DOHH2 (cell line): Measurements from ENCODE around the gene TTC29.

ENCODE experiments used
- H3F3A ChIP-seq: fragments of 200-600 bp; sonication (generic), shearing (Covaris generic); 2 replicates; pipeline ENCODE4 v1.6.0; 2016; ENCODE audit warnings: antibody characterized with exemption, mild to moderate bottlenecking; ENCODE audit not compliant: control insufficient read depth, insufficient read depth
- H3K27ac ChIP-seq: fragments of 200-600 bp; sonication (generic); 2 replicates; pipeline ENCODE4 v1.5.1; 2014; ENCODE audit warnings: low read depth, mild to moderate bottlenecking, low read length, moderate library complexity
- H3K27me3 ChIP-seq: fragments of 200-600 bp; sonication (generic); 2 replicates; pipeline ENCODE4 v1.6.1; 2014; ENCODE audit warnings: mild to moderate bottlenecking, low read length, mixed read lengths; ENCODE audit not compliant: control insufficient read depth
- H3K36me3 ChIP-seq: fragments of 200-600 bp; sonication (generic); 2 replicates; pipeline ENCODE4 v1.6.1; 2014; ENCODE audit warnings: mild to moderate bottlenecking, low read length, moderate library complexity, mixed read lengths; ENCODE audit not compliant: control insufficient read depth
- H3K4me1 ChIP-seq: fragments of 200-600 bp; sonication (generic); 2 replicates; pipeline ENCODE4 v1.6.1; 2014; ENCODE audit warnings: mild to moderate bottlenecking, low read length, mixed read lengths; ENCODE audit not compliant: control insufficient read depth
- H3K4me2 ChIP-seq: fragments of 200-600 bp; sonication (generic); 2 replicates; pipeline ENCODE4 v1.6.0; 2014; ENCODE audit warnings: mild to moderate bottlenecking, low read length, moderate library complexity
- H3K4me3 ChIP-seq: fragments of 200-600 bp; sonication (generic); 2 replicates; pipeline ENCODE4 v1.5.1; 2014; ENCODE audit warnings: mild to moderate bottlenecking, low read length, mixed read lengths
- H3K79me2 ChIP-seq: fragments of 200-600 bp; sonication (generic); 2 replicates; pipeline ENCODE4 v1.6.1; 2014; ENCODE audit warnings: mild to moderate bottlenecking, low read length, mixed read lengths; ENCODE audit not compliant: control insufficient read depth
- H3K9me2 ChIP-seq: fragments of 200-600 bp; sonication (generic); replicated peaks from 2 replicates; pipeline ENCODE4 v1.6.1; 2014; ENCODE audit warnings: mild to moderate bottlenecking, low read length, mixed read lengths; ENCODE audit not compliant: control insufficient read depth
- H3K9me3 ChIP-seq: fragments of 200-600 bp; sonication (generic); 2 replicates; pipeline ENCODE4 v1.6.1; 2014; ENCODE audit warnings: antibody characterized with exemption, low read length, mixed read lengths; ENCODE audit not compliant: control insufficient read depth, insufficient read depth
- H4K20me1 ChIP-seq: fragments of 200-600 bp; sonication (generic); 2 replicates; pipeline ENCODE4 v1.6.0; 2014; ENCODE audit warnings: low read depth, mild to moderate bottlenecking, antibody characterized with exemption, low read length, moderate library complexity; ENCODE audit not compliant: control insufficient read depth, insufficient read depth
- EZH2phosphoT487 ChIP-seq: fragments of 200-600 bp; sonication (generic); IDR thresholded peaks from 2 replicates; pipeline ENCODE4 v1.6.1; 2017; ENCODE audit warnings: borderline replicate concordance, mild to moderate bottlenecking, antibody characterized with exemption, low read length, moderate library complexity, mixed read lengths
- TF ChIP-seq, protein P1 (sequence below): fragments of 200-600 bp; sonication (generic); IDR thresholded peaks from one replicate; pipeline ENCODE4 v1.5.1; 2014; ENCODE audit warnings: antibody characterized with exemption, mild to moderate bottlenecking, low read depth, low read length; ENCODE audit not compliant: poor library complexity, severe bottlenecking

TTC29 gene

DNA sequence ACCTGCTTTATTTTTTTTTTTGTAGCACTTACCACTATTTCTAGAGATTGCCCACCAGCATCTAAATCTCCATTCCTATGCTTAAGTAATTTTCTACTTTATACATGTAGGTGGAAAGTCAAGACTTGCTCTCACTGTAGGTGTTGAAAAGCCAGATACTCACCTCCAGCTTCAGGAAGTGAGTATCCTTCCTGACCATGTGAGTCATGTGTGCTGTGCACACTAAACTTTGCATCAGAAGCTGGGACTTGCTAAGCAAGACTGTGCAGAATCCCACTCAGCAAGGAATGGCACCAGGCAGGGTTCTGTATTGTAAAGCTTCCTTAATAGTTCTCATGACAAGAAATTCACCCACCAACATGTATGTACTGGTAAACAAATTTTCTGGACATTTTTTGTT is 155.1 kb downstream of the TTC29 start:
- no peak overlapping the region for H3K4me2 ChIP-seq
- H3K4me1 ChIP-seq: no peaks in the 10 kb centered on the region
- no peak for TF ChIP-seq EZH2phosphoT487
- TF ChIP-seq, protein P1, sequence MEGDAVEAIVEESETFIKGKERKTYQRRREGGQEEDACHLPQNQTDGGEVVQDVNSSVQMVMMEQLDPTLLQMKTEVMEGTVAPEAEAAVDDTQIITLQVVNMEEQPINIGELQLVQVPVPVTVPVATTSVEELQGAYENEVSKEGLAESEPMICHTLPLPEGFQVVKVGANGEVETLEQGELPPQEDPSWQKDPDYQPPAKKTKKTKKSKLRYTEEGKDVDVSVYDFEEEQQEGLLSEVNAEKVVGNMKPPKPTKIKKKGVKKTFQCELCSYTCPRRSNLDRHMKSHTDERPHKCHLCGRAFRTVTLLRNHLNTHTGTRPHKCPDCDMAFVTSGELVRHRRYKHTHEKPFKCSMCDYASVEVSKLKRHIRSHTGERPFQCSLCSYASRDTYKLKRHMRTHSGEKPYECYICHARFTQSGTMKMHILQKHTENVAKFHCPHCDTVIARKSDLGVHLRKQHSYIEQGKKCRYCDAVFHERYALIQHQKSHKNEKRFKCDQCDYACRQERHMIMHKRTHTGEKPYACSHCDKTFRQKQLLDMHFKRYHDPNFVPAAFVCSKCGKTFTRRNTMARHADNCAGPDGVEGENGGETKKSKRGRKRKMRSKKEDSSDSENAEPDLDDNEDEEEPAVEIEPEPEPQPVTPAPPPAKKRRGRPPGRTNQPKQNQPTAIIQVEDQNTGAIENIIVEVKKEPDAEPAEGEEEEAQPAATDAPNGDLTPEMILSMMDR: no peak
- no peaks in the 10 kb centered on the region for H3K79me2 ChIP-seq
- H3K9me3 ChIP-seq: no peaks in the 10 kb centered on the region
- H3K27ac ChIP-seq: no peak overlapping the region
- H3K9me2 ChIP-seq: no peaks in the 10 kb centered on the region
- H3K36me3 ChIP-seq: no peaks in the 10 kb centered on the region
- no peaks in the 10 kb centered on the region for H4K20me1 ChIP-seq
- no peaks in the 10 kb centered on the region for H3F3A ChIP-seq
- H3K4me3 ChIP-seq: no peak overlapping the region
- no peaks in the 10 kb centered on the region for H3K27me3 ChIP-seq

- no peaks in the 10 kb centered on the region for H3F3A ChIP-seq
- no peaks in the 10 kb centered on the region for H4K20me1 ChIP-seq
- H3K4me2 ChIP-seq: no peak overlapping the region
- no peak overlapping the region for H3K4me3 ChIP-seq
- no peaks in the 10 kb centered on the region for H3K9me2 ChIP-seq
- no peaks in the 10 kb centered on the region for H3K36me3 ChIP-seq
- no peaks in the 10 kb centered on the region for H3K79me2 ChIP-seq
- no peaks in the 10 kb centered on the region for H3K27me3 ChIP-seq
- TF ChIP-seq, protein P1: no peak
- TF ChIP-seq EZH2phosphoT487: no peak
- H3K9me3 ChIP-seq: no peaks in the 10 kb centered on the region
- H3K4me1 ChIP-seq: no peaks in the 10 kb centered on the region
- H3K27ac ChIP-seq: no peak overlapping the region
Observed at GRCh38 chr4:146787731-146788130, 157.9 kb downstream of the TTC29 start.

DNA sequence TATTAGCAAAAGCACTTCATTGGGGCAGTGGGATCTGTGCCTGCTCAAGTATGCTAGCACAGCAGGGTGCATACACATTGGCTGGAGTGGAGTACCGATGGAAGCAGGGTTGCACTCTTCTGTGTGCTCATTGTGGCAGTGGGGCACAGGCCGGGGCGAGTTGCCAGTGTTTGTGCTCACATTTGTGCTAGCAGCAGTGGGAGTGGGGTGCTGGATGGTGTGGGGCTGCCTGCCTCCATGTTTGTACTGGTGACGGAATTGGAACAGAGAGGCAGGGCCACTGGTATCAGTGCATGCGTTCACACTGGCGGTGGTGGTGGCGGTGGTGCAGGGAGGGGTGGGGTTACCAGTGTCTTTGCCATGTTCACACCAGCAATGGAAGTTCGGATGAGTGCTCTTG is 169.0 kb downstream of the TTC29 start:
- Histone ChIP-seq H3K27ac (no peak overlapping the region), H3K4me2 (no peak overlapping the region), H3K4me3 (no peak overlapping the region), H4K20me1 (no peaks in the 10 kb centered on the region), H3F3A (no peaks in the 10 kb centered on the region), H3K27me3 (no peaks in the 10 kb centered on the region), H3K4me1 (no peaks in the 10 kb centered on the region), H3K36me3 (no peaks in the 10 kb centered on the region), H3K9me3 (no peaks in the 10 kb centered on the region), H3K79me2 (no peaks in the 10 kb centered on the region), H3K9me2 (no peaks in the 10 kb centered on the region)
- no peak for TF ChIP-seq EZH2phosphoT487
- TF ChIP-seq, protein P1: no peak

DNA sequence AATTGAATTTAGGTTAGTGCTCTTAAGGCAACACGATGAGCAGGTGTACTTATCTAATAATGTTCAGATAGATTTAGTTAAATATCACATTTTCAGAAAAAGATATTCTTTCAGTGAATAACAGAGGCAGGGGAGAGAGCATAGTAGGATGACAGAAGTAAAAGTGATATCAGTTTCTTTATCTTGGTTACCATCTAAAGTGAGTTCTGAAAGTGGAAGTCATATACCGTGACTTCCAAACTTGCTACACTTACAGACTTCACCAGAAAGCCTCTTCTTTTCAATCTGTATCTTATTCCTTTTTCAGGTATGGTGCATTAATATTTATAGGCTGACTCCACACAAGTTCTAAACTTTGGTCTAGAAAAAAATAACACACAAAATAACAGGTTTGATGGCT is 182.1 kb downstream of the TTC29 start:
- Histone ChIP-seq H3K4me2 (no peak overlapping the region), H3K4me1 (no peaks in the 10 kb centered on the region), H3K9me3 (no peaks in the 10 kb centered on the region), H4K20me1 (no peaks in the 10 kb centered on the region), H3F3A (no peaks in the 10 kb centered on the region), H3K27me3 (no peaks in the 10 kb centered on the region), H3K4me3 (no peak overlapping the region), H3K36me3 (no peaks in the 10 kb centered on the region), H3K27ac (no peak overlapping the region), H3K9me2 (no peaks in the 10 kb centered on the region), H3K79me2 (no peaks in the 10 kb centered on the region)
- TF ChIP-seq, protein P1: no peak
- no peak for TF ChIP-seq EZH2phosphoT487
